Epithelial cell of prostate (primary cell): Measurements from ENCODE around the gene KSR2.
A peak's percentile ranks its signal among the peaks of the same experiment; 100 is the strongest.

Source experiments
- DNase-seq: peaks from one replicate; pipeline ENCODE4 v3.0.0-alpha.2; 2011; ENCODE audit warnings: low read depth, low spot score
- H3K27ac ChIP-seq: fragments of 450-650 bp; 2 replicates; pipeline ENCODE4 v1.5.1; 2017; ENCODE audit warnings: mild to moderate bottlenecking

The KSR2 gene

DNA sequence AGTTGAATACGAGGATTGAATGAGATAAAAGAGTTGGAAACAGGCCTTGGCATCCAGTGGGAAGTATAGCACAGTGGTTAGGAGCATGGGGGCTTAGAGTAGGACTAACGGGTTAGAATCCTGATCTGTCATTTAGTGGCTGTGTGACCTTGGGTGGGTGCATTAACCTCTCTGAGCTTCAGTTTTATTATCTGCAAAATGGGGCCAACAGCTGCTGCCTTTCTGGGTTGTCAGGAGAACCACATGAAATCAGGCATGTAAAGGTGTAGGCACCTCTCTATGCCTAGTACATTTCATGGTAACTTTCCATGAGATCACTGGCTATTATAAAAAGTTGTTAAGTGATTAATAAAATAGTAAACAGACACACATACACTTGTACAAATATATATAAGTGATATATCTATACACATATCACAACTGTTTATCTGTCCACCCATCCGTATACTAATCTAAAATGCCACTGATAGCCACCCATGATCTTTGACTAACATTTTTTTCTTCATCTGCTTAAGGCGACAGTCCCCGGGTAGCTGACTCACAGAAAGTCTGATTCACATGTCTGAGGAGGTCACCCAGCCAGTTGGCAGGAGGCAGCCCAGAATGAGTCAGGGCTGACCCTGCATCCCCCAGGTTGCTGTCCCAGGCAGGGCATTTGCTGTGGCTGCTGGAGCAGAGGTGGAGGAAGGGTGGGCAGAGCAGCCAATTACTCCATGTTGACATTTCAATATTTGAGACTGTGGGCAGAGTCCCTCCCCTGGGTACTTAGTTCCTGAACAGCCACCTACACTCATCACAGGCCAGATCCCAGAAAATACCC, 481.7 kb downstream of the KSR2 start:
- H3K27ac ChIP-seq, result no peak overlapping the region
- DNase-seq, result peak; percentile 5

DNA sequence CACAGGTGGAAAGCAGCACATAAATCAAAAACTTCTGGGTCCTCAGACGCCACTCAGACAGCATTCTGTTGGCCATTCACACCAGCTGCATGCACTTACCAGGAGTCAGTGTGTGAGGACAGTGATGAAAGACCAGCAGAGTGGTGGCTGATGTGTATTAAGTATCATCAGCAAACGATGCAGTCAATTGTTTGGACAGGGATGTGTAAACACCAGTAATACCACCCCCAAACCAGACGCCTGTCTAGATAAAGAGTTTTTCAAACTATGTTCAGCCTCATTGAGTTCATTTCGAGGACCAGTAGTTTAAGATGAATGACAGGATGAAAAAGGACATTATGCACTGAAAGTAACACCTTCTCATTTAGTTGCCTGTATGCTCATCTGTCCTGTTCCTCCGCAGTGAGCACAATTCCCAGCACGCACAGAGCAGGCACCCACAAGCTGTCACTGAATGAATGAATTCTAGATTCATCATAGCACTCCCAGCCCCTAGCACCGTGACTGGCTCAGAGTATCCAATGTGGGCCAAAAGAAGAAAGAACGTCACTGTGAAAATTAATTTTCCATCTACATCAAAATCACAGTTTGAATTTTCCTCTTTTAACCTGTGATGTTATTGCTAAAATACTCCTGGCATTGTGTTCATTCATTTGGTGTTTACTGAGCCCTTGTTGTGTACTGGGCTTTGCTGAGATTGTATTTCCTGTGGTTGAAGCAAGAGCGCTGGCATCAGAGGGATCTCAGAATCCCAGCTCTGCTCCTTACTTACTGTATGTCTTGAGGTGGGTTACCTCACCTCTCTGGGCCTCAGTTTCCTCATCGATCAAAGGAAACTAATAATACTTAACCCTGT, 482.6 kb downstream of the KSR2 start:
- H3K27ac ChIP-seq, result no peak overlapping the region
- DNase-seq, result no peak

DNA sequence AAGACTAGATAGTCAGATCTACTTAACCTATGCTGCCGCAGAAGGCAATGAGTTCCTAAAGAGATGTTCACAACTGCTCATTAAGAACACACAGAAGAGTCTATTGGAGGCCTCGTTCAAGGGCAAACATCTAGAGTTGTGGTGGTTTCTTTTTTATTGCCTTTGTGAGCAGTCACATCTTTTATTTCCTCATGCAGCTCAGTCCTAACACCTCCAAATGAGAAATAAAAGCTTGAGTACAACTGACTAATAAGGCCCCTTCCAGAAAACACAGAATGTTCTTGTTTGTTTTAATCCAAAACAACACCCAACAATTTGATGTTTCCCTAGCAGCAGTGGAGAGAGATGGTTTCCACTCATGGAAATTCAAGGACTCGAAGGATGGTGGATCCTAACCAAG, 483.9 kb downstream of the KSR2 start:
- no peak overlapping the region for H3K27ac ChIP-seq
- no peak for DNase-seq

GRCh38 chr12:117483501-117483900, 485.3 kb downstream of the KSR2 start:
- no peak for DNase-seq

DNA sequence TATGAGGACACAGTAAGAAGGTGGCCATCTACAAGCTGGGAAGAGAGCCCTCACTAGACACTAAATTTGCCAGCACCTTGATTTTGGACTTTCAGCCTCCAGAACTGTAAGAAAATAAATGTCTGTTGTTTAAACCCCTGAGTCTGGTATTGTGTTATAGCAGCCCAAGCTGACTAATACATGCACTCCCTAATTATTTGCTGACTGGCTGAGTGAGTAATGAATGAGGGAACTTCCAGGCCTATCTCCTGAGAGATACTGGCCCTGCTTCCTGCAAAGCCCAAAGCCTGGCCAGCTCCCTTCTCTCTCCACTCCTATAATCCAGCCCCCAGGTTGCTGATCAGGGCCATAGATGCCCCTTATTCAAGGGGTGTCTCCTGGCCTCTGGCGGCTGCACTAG, 487.3 kb downstream of the KSR2 start:
- DNase-seq, result no peak
- H3K27ac ChIP-seq, result no peak overlapping the region

More at GRCh38 chr12:117483501-117483900, 485.3 kb downstream of the KSR2 start:
- no peak overlapping the region for H3K27ac ChIP-seq

- DNase-seq, result no peak
- H3K27ac ChIP-seq, result no peak overlapping the region
These were observed 492.4 kb downstream of the KSR2 start for GRCh38 chr12:117476341-117476740.

- no peak for DNase-seq
These were observed 494.9 kb downstream of the KSR2 start for GRCh38 chr12:117473856-117474255.

GRCh38 chr12:117472983-117473382, 495.8 kb downstream of the KSR2 start:
- DNase-seq, result no peak
- no peak overlapping the region for H3K27ac ChIP-seq

More at GRCh38 chr12:117473856-117474255, 494.9 kb downstream of the KSR2 start:
- no peak overlapping the region for H3K27ac ChIP-seq

GRCh38 chr12:117470804-117471203, 498.0 kb downstream of the KSR2 start:
- no peak for DNase-seq
- no peak overlapping the region for H3K27ac ChIP-seq

DNA sequence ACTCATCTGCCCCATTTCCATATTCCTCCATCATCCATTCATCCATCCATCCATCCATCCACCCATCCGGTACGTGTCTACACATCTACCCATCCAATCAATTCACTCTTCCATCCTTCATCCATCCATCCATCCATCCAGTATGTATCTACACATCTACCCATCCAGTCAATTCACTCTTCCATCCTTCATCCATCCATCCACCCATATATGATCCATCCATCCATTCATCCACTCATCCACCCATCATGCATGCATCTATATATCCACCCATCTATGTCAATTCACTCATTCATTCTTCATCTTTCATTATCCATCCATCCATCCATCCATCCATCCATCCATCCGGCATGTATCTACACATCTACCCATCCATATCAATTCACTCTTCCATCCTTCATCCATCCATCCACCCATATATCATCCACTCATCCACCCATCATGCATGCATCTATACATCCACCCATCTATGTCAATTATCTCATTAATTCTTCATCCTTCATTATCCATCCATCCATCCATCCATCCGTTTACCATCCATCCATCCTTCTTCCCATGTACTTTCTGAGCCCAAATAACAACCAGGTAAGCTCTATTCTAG, 498.8 kb downstream of the KSR2 start:
- DNase-seq, result no peak
- H3K27ac ChIP-seq, result no peak overlapping the region

DNA sequence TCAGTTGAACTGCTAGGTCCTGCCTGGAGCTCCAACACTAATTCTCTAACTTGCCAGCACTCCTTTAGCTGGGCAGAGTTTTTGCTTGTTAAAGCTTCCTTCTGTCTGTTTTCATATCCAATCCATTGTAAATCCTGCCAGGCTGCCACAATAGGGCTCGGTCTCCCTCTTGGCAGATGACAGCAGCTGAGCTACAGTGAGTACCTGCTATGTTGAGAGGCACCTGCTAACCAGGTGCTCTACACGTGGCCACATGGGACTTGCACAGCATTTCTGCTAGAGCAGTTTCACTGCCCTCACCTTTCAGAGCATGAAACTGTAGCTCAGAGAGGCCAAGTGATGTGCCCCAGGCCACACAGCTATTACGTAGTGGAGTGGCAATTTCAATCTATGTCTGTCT, 500.8 kb downstream of the KSR2 start:
- DNase-seq, result no peak
- no peak overlapping the region for H3K27ac ChIP-seq

DNA sequence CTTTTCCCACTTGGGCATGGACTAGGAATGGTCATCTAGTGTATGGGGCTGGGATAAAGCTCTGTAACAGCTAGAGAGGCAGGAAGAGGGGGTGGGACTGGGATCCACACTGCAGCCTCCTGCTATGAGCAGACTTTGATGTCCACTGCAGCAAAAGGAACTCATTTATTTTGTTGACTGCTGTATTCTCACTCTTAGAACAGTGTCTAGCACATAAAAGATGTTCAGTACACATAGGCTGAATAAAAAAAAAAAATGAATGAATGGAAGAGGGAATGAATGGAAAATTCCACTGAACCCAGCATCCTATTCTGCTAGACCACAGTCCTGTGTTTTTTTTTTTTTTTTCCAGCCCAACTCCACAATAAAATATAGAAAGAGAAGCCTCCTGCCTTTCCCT, 501.2 kb downstream of the KSR2 start:
- no peak for DNase-seq
- no peak overlapping the region for H3K27ac ChIP-seq

DNA sequence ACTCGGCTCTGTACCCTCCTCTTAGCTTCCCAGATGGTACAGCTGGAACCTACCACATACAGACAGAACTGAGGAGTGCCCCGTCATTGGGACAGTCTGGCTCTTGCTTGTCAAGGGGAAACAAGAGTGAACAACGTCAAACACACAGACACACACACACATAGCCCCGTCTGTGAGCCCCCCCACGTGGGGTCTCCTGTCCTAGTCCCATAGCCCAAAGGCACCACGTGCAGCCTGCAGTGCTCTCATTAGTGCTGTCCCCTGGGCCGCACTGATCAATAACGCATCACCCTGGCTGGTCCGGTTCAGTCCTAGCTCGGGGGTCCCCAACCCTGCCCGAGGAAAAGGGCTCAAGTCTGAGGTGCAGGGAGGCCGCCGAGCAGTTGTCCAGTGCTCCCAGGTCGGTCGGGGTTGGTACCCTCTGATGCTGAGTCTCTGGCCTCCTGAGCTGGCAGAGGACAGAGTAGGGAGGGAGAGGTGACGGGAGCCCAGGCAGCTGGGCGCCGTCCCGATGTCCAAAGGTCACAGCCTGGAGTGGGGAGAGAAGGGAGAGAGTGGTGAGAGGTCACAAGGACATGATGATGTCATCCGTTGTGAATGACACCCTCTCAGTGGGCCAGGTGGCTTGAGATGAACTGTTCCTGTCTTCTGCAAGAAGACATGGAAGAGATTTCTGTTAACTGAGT, 502.0 kb downstream of the KSR2 start:
- no peak overlapping the region for H3K27ac ChIP-seq
- no peak for DNase-seq

DNA sequence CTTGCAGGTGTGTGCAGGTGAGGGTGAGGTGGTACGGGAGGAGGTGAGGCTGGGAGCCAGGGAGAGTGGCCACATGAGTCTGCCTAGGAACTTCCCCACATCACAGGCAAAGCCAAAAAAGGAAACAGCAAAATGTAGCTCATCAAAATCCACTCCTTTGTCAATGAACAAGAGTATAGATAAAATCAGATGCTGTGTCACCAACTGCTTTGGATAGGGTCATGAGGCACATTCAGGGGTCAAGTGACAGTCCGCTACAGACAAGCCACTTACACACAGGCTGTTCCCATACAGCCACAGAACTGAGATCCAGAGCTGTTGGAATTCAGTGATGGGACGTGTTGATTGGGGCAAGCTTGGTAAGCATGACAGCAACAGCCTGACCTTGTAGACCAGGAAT, 507.1 kb downstream of the KSR2 start:
- no peak for DNase-seq
- H3K27ac ChIP-seq, result no peak overlapping the region

DNA sequence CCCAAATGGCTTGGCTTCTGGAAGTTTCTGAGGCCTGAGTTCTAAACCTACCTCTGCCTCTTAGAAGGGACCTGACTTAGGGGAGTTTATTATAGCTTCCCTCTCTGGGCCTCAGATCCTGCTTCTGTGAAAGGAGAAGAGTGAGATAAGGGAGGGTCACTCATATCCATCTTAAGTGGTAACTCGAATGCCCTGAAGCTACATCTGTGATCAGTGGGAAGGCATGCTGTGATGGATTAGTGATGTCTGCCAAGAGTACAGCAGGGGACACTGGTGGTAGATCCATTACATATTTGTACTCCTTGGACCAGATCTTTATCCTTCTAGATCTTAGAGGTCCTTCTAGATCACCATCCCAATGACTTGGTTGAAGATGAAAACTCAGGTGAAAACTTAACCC, 509.6 kb downstream of the KSR2 start:
- H3K27ac ChIP-seq, result no peak overlapping the region
- DNase-seq, result no peak

DNA sequence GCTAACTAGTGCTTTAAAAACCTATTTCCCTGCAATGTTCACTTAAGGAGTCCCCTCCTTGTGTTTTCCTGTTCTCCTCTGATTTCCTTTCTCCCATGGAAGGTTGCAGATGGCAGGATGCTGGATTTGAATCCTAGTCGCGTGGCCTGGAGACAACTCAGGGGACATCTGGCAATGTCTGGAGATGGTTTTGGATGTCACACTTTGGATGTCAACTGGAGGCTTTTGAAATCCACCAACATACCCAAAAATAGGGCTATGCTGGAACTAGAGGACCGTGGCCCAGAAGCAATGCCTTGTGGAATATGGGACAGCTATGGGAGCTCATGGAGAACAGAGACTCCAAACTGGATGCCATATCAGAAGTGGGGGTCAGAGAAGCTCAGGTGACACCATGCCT, 511.6 kb downstream of the KSR2 start:
- DNase-seq, result no peak
- H3K27ac ChIP-seq, result no peak overlapping the region

- DNase-seq, result no peak
- no peak overlapping the region for H3K27ac ChIP-seq
These were observed 512.7 kb downstream of the KSR2 start for GRCh38 chr12:117456076-117456475.

DNA sequence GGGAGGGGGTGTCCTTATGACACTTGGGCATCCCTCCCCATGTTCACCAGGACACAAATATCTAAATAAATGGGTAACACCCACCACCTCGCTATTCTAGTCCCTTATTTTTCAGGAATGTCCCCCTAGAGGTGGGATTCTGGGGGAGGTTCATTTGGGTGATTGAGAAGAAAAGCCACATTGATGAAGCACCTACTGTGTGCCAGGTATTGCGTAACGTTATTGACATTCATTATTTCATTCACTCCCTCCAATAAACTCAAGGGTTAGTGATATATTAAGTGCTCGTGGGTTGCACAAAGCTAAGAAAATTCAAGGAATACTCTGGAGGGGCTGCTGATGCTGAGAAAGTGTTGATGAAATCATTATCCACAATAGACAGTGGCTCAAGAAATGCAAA, 514.8 kb downstream of the KSR2 start:
- no peak overlapping the region for H3K27ac ChIP-seq
- DNase-seq, result no peak

DNA sequence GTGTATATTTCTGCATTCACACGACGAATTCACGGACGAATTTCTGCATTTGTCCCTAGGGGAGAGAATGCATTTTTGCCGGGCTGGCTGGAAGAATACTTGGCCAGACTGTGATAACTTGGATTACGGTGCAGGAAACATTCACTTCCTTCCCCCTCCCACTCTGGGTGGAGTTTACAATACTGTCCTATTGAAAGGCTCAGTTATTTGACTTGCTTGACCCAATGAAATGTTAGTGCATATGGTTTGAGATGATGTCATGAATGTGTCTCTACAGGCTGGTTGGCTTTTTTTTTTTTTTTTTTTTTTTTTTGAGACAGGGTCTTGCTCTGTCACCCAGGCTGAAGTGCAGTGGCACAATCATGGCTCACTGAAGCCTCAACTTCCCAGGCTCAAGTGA, 516.7 kb downstream of the KSR2 start:
- H3K27ac ChIP-seq, result no peak overlapping the region
- DNase-seq, result no peak

DNA sequence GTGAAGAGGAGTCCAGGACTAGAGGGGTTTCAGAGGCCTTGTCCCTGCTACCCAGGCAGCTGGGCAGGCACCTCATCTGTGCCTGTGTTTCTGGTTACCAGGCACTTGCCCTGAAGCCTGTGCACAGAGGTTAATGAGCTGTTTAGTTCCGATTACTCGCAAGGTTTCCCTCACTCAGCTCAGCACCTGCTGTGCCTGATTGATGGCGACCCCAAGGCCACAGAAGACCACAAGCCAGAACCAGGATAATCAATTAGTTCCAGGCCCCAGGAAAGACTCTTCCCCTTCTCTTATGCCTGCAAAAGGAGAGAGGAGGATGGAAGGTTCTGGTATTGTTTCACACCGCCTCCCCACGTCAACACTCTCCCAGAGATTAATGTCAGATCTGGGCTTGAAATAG, 518.6 kb downstream of the KSR2 start:
- DNase-seq, result no peak
- H3K27ac ChIP-seq, result no peak overlapping the region
